Right lung (tissue), 5 donors: ENCODE data around the gene SLC5A11. TPM values are rescaled to one million over a fixed set of nuclear protein-coding genes. Genes with fewer than 3 reads are reported as not detected.

Experiments used
- polyA plus RNA-seq, 5 donors: library from polyadenylated mRNA; unstranded; fragments of 120-200 nt; gene quantifications; one replicate each; pipeline versions ENCODE4 v1.2.1 to v1.2.3, GENCODE V29; 2013; ENCODE audit warnings: inconsistent platforms in 1 of 5, low replicate concordance in 1 of 5; ENCODE audit not compliant: insufficient read length in 5 of 5, insufficient read depth in 1 of 5

SLC5A11 gene
- polyA plus RNA-seq, 5 donors = 0.06 to 0.50 (median 0.09) TPM; not detected in 1

Other genes with a start within 250 kb of the SLC5A11 start
- 10 to 100 TPM; 45.7 to 76.2 (median 72.9) TPM for gene TNRC6A, start 116.3 kb upstream of the SLC5A11 start, polyA plus RNA-seq
- 10 to 100 TPM; 72.5 to 87.6 (median 80.2) TPM for gene ARHGAP17, start 169.4 kb downstream of the SLC5A11 start, polyA plus RNA-seq